ENCODE results near the gene RNF149. TPM values are rescaled to one million over a fixed set of nuclear protein-coding genes. Genes with fewer than 3 reads are reported as not detected.

Gene RNF149
- total RNA-seq, 1 donor from 2014 or later: 48.3 TPM

GRCh38 chr2:101346909-101347308 lies 38.4 kb upstream of the RNF149 start:
- no peak for DNase-seq
- no peak overlapping the region for H3K4me3 Mint-ChIP-seq
- no peaks in the 10 kb centered on the region for H3K36me3 Mint-ChIP-seq (ENCODE audit: low read depth)
- no peak for ATAC-seq (ENCODE audit: low read depth)
- no peaks in the 10 kb centered on the region for H3K9me3 Mint-ChIP-seq
- no peaks in the 10 kb centered on the region for H3K27me3 Mint-ChIP-seq
- no peak for TF ChIP-seq CTCF (IDR thresholded peaks at IDR 0.05)
- intact Hi-C loops (cut with micrococcal nuclease): no loop called here
- CTCF ChIA-PET: interaction anchor here (1.2 kb wide), 1 partner anchor 72 kb away, joined by 5 read pairs; no protein-coding TSS in a partner anchor
- H3K27ac Mint-ChIP-seq: no peak overlapping the region
- H3K4me1 Mint-ChIP-seq: peaks cover 4% of the 10 kb centered on the region
- POLR2A ChIA-PET: no interaction called here

- ChIA-PET POLR2A (no interaction called here), CTCF (no interaction called here)
- DNase-seq (no peak), ATAC-seq (ENCODE audit: low read depth) (no peak)
- Mint-ChIP-seq H3K4me3 (no peak overlapping the region), H3K4me1 (peaks cover 9% of the 10 kb centered on the region), H3K9me3 (no peaks in the 10 kb centered on the region), H3K27me3 (no peaks in the 10 kb centered on the region), H3K27ac (no peak overlapping the region), H3K36me3 (ENCODE audit: low read depth) (no peaks in the 10 kb centered on the region)
- TF ChIP-seq CTCF (IDR thresholded peaks at IDR 0.05): no peak
- intact Hi-C loops (cut with micrococcal nuclease): no loop called here
Measured at GRCh38 chr2:101344137-101344536, 35.6 kb upstream of the RNF149 start.

GRCh38 chr2:101342625-101343008 lies 34.1 kb upstream of the RNF149 start:
- Mint-ChIP-seq H3K27me3 (peaks cover 5% of the 10 kb centered on the region), H3K27ac (no peak overlapping the region), H3K4me3 (no peak overlapping the region), H3K9me3 (no peaks in the 10 kb centered on the region), H3K4me1 (peaks cover 7% of the 10 kb centered on the region), H3K36me3 (ENCODE audit: low read depth) (no peaks in the 10 kb centered on the region)
- ChIA-PET POLR2A (interaction anchor here (0.5 to 1.4 kb wide), 3 partner anchors 19 to 331 kb away, joined by 3 to 5 read pairs (median 3); partner anchors contain the start of gene RNF149), CTCF (interaction anchor here (0.7 to 3.8 kb wide), 32 partner anchors 9 to 898 kb away, joined by 3 to 51 read pairs (median 4); partner anchors contain the start of genes CREG2 and RNF149)
- intact Hi-C loops (cut with micrococcal nuclease): loop anchor here (1.0 to 2.0 kb wide), 5 partner anchors 45 to 1107 kb away; partner anchors contain the start of gene CREG2
- ATAC-seq (ENCODE audit: low read depth) (no peak), DNase-seq (no peak)
- TF ChIP-seq CTCF (IDR thresholded peaks at IDR 0.05): no peak

- no peak for ATAC-seq (ENCODE audit: low read depth)
- H3K27ac Mint-ChIP-seq: no peak overlapping the region
- no peaks in the 10 kb centered on the region for H3K9me3 Mint-ChIP-seq
Measured at GRCh38 chr2:101341901-101342624, 33.6 kb upstream of the RNF149 start.

More at GRCh38 chr2:101341901-101342624, 33.6 kb upstream of the RNF149 start:
- intact Hi-C loops (cut with micrococcal nuclease): loop anchor here (1.0 to 2.0 kb wide), 6 partner anchors 45 to 1107 kb away; partner anchors contain the start of gene CREG2
- peak; percentile 50 for TF ChIP-seq CTCF (IDR thresholded peaks at IDR 0.05)
- no peaks in the 10 kb centered on the region for H3K36me3 Mint-ChIP-seq (ENCODE audit: low read depth)
- no peak overlapping the region for H3K4me3 Mint-ChIP-seq
- peaks cover 6% of the 10 kb centered on the region for H3K27me3 Mint-ChIP-seq
- peaks cover 7% of the 10 kb centered on the region for H3K4me1 Mint-ChIP-seq
- peak; percentile 55 for DNase-seq
- CTCF ChIA-PET: interaction anchor here (0.6 to 3.8 kb wide), 37 partner anchors 8 to 898 kb away, joined by 3 to 51 read pairs (median 4); partner anchors contain the start of genes CREG2 and RNF149
- POLR2A ChIA-PET: interaction anchor here (0.5 to 1.4 kb wide), 4 partner anchors 19 to 331 kb away, joined by 3 to 5 read pairs (median 4); partner anchors contain the start of gene RNF149

All from activated B cell treated with CpG ODN at 0.5 μM for 24 hours (primary cell).